Stimulated activated effector memory CD8-positive, alpha-beta T cell treated with anti-CD3 and anti-CD28 coated beads, Interleukin-12 subunit alpha, Interleukin-12 subunit beta, amount 100 ng/mL, for 72 hours (primary cell): ENCODE measurements around the gene MACO1.

Source experiments
- ATAC-seq: fragments of 150-1000 bp; cut with Tn5 transposase; 2 replicates; pipeline ENCODE4 v1.10.0; 2021
- DNase-seq, 2 donors: peaks; one replicate each; pipeline ENCODE4 v3.0.0; 2021 to 2022; ENCODE audit warnings: low spot score in 2 of 2
- H3K27ac Mint-ChIP-seq: one replicate; pipeline ENCODE4 v1.8.0; 2022; ENCODE audit warnings: mild to moderate bottlenecking, mixed read lengths
- H3K36me3 Mint-ChIP-seq: one replicate; pipeline ENCODE4 v1.8.0; 2022; ENCODE audit warnings: mild to moderate bottlenecking, mixed read lengths
- H3K4me1 Mint-ChIP-seq: one replicate; pipeline ENCODE4 v1.8.0; 2022; ENCODE audit warnings: mixed read lengths
- H3K4me3 Mint-ChIP-seq: one replicate; pipeline ENCODE4 v1.8.0; 2022; ENCODE audit warnings: mild to moderate bottlenecking, mixed read lengths
- H3K9me3 Mint-ChIP-seq: one replicate; pipeline ENCODE4 v1.8.0; 2022; ENCODE audit warnings: mixed read lengths

Gene MACO1

DNA sequence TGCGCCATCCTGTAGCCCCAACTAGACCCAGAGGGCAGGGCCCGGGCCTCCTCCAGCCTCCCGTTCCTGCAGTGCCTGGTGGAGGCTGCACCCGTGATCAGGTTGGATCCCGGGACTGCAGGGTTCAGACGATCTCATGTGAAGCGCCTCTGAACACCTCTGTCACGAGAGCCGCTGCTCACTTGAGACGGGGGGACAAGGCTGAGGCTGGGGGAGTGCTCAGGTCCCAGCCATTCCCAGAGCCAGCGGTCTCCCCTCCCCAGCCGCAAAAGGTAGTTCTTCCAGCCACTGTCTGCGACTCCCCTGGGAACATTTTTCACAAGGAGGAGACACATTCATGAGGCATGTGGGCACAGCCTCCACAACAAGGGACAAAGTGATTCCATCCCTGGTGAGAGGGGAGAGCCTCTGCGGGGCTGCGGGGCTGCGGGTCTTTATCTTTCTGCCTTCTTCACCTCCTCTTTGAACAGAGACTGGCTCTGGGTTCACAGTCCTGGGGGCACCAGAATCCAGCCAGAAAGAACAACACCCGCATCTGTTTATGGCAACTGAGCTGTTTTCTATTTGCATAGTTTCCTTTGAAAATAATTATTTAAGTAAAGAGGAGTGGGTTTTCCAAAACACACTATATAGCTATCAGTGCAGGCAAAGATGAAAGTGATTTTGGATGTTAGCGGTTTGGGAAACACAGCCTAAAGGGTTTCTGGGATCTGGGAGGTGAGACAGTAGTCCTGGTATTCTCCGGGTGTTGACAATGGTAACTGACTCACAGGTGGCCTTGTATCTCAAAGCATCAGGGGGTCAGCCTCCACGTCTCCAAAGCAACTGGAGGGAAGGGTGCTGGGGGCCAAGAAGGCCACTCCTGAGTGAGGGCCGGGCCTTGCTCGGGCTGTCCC, 99.7 kb downstream of the MACO1 start:
- DNase-seq (no peak), ATAC-seq (no peak)
- Mint-ChIP-seq H3K27ac (no peak overlapping the region), H3K4me1 (peaks cover 6% of the 10 kb centered on the region), H3K36me3 (no peaks in the 10 kb centered on the region), H3K9me3 (peaks cover under 1% of the 10 kb centered on the region), H3K4me3 (no peak overlapping the region)

DNA sequence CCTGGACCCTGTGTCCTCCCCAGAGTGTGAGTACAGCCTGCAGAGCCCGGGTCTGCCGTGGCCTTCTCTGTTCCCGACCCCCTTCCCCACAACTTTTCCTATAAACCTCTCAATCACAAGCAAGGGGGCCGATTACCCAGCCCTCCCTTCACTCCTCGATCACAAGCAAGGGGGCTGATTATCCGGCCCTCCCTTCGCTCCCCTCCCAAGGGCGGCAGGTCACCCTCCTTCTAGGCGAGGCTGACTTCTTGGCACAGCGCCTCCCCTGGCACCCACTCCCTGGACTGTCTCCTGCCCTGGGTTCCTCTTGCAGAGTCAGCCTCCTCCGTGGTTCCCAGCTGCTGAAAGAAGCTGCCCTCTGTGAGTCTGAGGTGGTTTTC, 100.4 kb downstream of the MACO1 start:
- no peaks in the 10 kb centered on the region for H3K36me3 Mint-ChIP-seq
- H3K27ac Mint-ChIP-seq: no peak overlapping the region
- H3K4me1 Mint-ChIP-seq: peaks cover 6% of the 10 kb centered on the region

DNA sequence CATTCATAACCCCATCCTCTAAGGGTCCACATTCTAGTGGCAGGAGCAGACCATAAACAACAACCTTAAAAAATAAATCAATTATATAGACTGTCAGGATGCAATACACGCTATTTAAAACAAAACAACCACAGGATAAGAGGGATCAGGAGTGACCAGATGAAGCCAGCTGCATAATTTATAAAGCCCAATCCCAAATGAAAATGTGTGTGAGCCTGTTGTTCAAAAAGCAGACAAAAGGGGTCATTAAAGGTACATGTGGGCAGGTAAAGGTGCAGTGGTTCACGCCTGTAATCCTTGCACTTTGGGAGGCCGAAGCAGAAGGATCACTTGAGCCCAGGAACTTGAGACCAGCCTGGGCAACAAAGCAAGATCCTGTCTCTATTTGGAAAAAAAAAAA, 102.3 kb downstream of the MACO1 start:
- ATAC-seq: no peak
- H3K4me1 Mint-ChIP-seq: peaks cover 6% of the 10 kb centered on the region
- H3K9me3 Mint-ChIP-seq: no peaks in the 10 kb centered on the region
- no peaks in the 10 kb centered on the region for H3K36me3 Mint-ChIP-seq
- DNase-seq: no peak
- H3K27ac Mint-ChIP-seq: no peak overlapping the region
- H3K4me3 Mint-ChIP-seq: no peak overlapping the region

More for the DNA sequence above, 100.4 kb downstream of the MACO1 start:
- Mint-ChIP-seq H3K4me3 (no peak overlapping the region), H3K9me3 (no peaks in the 10 kb centered on the region)
- ATAC-seq: no peak
- DNase-seq: no peak

DNA sequence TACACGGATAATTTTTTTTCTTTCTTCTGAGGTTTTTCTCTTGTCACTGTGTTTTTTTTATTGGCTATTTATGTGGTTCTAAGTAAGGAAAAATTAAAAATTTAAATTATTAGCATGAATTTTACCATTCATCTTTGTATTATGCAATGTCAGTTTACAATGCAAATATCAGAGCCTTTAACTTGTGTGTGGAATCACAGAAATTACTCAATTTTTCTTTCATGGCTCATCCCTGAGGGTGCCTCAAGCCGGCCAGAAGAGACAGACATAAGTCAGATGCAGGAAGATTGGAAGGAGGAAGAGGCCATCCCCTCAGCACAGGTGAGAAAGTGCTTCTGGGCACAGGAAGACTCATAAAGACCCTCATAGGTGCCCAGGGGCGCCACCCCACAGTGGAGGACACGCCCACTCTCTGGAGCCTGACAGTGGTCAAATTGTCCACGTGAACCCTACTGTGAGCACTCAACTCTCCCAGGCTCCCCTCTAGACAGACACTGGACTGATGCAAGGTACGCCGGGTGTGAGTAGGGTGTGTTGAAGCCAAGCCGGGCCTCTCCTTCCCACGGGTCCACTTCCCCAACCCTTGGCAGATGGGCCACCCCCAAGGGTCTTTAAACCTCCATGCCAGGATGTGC, 103.2 kb downstream of the MACO1 start:
- ATAC-seq: no peak
- H3K9me3 Mint-ChIP-seq: no peaks in the 10 kb centered on the region
- no peak for DNase-seq
- H3K27ac Mint-ChIP-seq: no peak overlapping the region
- no peaks in the 10 kb centered on the region for H3K36me3 Mint-ChIP-seq
- H3K4me1 Mint-ChIP-seq: peaks cover 11% of the 10 kb centered on the region
- H3K4me3 Mint-ChIP-seq: no peak overlapping the region

DNA sequence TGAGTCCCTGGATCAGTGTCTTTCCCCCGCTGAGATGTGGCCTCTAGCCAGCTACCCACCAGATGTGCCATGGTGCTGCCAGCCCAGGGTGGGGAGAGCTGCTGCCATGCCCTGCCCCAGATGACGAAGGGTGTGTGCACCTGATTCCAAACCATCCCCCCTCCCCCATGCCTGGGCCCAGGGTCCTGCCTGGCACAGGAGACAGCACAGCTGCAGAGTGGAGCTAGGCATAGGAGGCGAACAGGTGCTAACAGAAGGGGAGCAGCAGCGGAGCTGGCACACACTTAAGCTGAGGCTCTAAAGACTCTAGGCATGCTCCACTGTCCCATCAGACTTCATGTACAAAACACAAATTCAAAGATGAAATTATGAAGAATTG, 103.7 kb downstream of the MACO1 start:
- H3K36me3 Mint-ChIP-seq: no peaks in the 10 kb centered on the region
- no peaks in the 10 kb centered on the region for H3K9me3 Mint-ChIP-seq
- H3K4me1 Mint-ChIP-seq: peaks cover 6% of the 10 kb centered on the region
- H3K27ac Mint-ChIP-seq: no peak overlapping the region
- no peak for ATAC-seq
- DNase-seq: no peak
- H3K4me3 Mint-ChIP-seq: no peak overlapping the region

DNA sequence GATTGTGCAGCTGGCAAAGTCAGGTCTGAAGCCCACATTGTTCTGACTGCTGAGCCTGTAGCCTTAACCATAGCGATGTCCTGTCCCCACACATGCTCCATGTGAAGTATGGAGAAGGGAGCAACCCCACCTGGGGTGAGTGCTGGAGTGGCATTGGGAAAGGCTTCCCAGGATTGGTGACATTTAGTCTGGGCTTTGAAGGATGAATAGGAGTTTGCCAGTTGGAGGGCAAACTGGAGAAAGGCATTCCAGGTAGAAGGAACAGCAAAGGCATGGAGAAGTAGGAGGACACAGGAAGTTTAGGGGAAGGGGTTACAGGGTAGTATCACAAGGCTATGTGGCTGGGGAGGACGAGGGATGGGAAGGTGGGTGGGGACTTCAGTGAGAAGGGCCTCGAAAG, 105.4 kb downstream of the MACO1 start:
- Mint-ChIP-seq H3K4me3 (no peak overlapping the region), H3K36me3 (no peaks in the 10 kb centered on the region), H3K9me3 (no peaks in the 10 kb centered on the region), H3K27ac (no peak overlapping the region), H3K4me1 (peaks cover 5% of the 10 kb centered on the region)
- ATAC-seq: no peak
- DNase-seq: no peak

DNA sequence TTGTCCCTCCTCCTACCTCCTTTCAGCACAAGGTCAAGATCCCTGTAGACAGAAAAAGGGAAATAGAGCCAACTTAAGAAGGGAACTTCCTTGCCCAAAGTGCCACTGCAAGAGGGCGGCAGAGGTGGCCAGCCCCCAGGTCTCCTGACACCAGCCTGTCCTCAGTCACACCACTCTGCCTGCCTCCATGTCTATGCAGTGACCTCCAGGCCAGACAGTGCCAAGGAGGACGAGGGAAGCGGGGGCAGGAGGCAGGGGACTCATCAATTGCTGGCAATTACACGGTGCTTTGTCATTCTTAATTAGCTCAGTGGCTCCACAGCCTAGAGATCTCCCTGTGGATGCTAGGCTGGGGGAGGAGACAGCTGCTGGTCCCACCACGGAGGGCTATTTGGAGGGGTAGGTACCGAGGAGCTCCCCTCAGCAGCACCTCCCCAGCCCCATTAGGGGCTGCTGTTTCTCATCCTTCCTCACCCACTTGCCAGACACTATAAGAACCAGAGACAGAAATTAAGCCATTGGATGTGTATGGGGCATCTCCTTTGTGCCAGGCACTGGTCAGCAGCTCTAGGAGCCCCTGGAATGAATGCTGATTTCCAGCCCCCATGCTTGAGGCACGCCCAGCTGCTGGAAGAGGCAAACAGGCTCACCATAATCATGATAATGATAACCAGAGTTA, 106.6 kb downstream of the MACO1 start:
- H3K27ac Mint-ChIP-seq: peak overlapping the region; percentile 27
- H3K4me3 Mint-ChIP-seq: no peak overlapping the region
- DNase-seq: no peak
- ATAC-seq: no peak
- peaks cover 9% of the 10 kb centered on the region for H3K4me1 Mint-ChIP-seq
- H3K36me3 Mint-ChIP-seq: no peaks in the 10 kb centered on the region
- H3K9me3 Mint-ChIP-seq: no peaks in the 10 kb centered on the region

DNA sequence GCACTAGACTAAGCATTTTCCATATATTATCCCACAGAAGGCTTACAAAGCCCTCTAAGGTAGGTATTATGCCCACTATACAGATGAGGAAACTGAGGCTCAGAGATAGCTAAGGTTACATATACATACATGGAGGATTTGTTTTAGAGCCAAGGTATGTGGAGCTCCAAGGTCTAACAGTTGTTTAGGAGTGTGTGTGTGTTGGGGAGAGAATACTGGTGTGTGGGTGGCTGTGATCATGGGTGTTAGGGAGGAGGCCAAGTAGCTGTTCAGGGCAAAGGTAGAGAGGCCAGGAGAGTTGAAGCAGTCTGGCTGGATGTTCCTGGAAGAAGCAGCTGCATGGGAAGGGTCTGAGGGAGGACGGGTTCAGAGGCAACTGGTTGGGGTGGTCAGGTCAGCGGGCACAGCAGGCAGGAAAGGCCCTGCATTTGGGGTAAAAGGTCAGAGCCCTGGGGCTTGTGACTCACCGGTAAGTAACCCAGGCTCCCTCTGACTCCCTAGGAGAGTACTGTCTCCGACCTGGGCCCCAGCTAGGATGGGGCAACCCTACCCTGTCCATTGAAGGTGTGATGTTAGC, 107.6 kb downstream of the MACO1 start:
- DNase-seq (no peak), ATAC-seq (no peak)
- H3K4me1 Mint-ChIP-seq: peaks cover 10% of the 10 kb centered on the region
- H3K36me3 Mint-ChIP-seq: no peaks in the 10 kb centered on the region
- peak overlapping the region; percentile 9 for H3K27ac Mint-ChIP-seq
- H3K9me3 Mint-ChIP-seq: no peaks in the 10 kb centered on the region
- H3K4me3 Mint-ChIP-seq: no peak overlapping the region

DNA sequence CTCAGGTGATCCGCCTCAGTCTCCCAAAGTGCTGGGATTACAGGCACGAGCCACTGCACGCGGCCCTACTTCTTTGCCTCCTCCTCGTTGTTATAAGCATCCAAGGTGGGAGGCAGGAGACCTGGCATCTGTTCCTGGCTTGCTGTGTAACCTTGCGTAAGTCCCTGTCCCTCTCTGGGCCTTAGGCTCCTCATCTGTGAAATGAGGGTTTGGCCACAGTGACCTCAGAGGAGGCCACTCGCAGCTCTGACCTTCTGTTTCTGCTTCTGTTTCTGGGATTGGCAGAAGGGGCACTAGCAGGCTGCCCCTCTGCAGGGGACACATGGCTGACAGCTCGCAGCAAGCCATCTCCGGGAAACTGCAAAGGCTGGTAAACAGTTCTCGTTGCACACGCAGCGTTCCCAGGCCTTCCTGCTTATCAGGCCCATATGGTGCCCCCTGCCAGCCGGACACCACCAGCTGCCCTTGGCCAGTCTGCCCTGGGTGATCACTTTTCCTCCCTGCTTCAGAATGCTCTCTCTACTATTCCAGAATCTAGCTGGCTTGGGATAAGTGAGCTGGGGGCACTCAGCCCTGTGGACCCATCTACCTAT, 110.1 kb downstream of the MACO1 start:
- H3K27ac Mint-ChIP-seq: no peak overlapping the region

DNA sequence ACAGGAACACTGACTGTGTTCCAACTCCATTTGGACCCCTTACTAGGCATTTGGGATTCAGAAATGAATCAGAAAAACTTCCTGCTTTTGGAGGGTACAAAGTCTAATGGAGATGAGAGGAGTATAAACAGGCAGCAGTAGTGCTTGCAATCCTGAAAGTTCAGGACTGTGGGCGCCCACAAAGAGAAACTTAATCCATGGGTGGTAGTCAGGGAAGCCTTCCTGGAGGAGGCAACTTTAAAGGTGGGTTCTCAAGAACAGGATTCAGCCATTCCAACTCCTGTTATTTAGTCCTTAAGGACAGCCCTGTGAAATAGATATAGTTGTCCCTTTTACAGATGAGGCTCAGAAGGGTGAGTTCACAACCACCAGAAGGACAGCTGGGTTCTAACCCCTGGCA, 110.7 kb downstream of the MACO1 start:
- DNase-seq: no peak
- H3K27ac Mint-ChIP-seq: no peak overlapping the region
- no peaks in the 10 kb centered on the region for H3K36me3 Mint-ChIP-seq
- peaks cover 30% of the 10 kb centered on the region for H3K4me1 Mint-ChIP-seq
- no peak overlapping the region for H3K4me3 Mint-ChIP-seq
- ATAC-seq: no peak
- no peaks in the 10 kb centered on the region for H3K9me3 Mint-ChIP-seq

More for the DNA sequence above, 110.1 kb downstream of the MACO1 start:
- DNase-seq: no peak
- H3K36me3 Mint-ChIP-seq: no peaks in the 10 kb centered on the region
- ATAC-seq: no peak
- peaks cover 26% of the 10 kb centered on the region for H3K4me1 Mint-ChIP-seq
- no peak overlapping the region for H3K4me3 Mint-ChIP-seq
- H3K9me3 Mint-ChIP-seq: no peaks in the 10 kb centered on the region

DNA sequence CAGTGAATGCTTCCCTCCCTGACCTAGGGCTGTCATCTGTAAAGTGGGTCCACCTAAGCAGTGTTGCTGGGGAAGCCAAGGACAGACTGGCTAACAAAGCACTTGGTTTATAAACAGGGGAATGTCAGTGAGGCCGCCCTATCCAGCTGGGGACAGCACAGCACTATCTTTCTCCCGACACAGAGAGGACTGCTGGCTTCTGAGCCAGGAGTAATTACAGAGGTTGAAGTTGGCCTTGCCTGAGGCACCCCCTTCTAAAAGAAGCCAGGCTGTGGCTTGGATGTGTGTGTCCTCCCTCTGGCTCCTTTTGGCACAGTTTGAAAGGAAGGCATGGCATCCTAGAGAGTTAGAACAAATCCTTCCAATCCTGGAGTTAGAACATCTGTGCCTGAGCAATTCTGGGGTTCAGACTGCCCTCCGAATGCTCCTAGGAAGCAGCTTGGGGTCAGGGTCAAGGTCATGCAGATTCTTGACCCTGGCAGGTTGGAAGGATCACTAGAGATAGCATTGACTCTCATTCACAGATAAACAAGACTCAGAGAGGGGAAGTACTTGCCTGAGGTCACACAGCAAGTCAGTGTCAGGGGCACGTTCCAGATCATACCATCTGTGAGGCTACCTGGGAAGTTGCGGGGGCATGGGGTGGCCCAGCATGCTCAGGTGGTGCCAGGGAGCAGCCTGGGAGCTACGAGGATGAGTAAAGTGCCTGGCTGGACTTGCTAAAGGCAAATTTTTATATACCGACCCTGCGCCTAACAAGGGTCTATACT, 111.4 kb downstream of the MACO1 start:
- H3K27ac Mint-ChIP-seq: no peak overlapping the region
- no peak for ATAC-seq
- H3K9me3 Mint-ChIP-seq: no peaks in the 10 kb centered on the region
- peak overlapping the region; percentile 75 for H3K4me3 Mint-ChIP-seq
- peaks cover 37% of the 10 kb centered on the region for H3K4me1 Mint-ChIP-seq
- no peaks in the 10 kb centered on the region for H3K36me3 Mint-ChIP-seq
- no peak for DNase-seq

DNA sequence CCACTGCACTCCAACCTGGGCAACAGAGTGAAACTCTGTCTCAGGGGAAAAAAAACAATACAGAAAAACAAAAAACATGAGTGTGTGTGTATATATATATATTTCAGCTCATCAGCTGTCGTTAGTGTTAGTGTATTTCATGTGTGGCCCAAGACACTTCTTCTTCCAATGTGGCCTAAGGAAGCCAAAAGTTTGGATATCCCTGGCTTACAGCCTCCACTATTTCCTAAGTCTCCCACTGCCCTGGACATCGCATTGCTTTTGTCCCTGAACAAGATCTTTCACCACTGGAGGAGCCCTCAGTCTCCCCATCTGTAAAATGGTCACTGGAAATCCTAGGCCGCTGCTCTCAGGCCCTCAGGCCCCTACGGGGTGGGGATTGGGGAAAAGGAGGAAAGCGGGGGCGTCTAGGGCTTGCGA, 112.3 kb downstream of the MACO1 start:
- Mint-ChIP-seq H3K27ac (no peak overlapping the region), H3K9me3 (no peaks in the 10 kb centered on the region), H3K4me3 (peak overlapping the region; percentile 75), H3K36me3 (no peaks in the 10 kb centered on the region), H3K4me1 (peaks cover 44% of the 10 kb centered on the region)
- ATAC-seq: no peak
- DNase-seq: no peak

DNA sequence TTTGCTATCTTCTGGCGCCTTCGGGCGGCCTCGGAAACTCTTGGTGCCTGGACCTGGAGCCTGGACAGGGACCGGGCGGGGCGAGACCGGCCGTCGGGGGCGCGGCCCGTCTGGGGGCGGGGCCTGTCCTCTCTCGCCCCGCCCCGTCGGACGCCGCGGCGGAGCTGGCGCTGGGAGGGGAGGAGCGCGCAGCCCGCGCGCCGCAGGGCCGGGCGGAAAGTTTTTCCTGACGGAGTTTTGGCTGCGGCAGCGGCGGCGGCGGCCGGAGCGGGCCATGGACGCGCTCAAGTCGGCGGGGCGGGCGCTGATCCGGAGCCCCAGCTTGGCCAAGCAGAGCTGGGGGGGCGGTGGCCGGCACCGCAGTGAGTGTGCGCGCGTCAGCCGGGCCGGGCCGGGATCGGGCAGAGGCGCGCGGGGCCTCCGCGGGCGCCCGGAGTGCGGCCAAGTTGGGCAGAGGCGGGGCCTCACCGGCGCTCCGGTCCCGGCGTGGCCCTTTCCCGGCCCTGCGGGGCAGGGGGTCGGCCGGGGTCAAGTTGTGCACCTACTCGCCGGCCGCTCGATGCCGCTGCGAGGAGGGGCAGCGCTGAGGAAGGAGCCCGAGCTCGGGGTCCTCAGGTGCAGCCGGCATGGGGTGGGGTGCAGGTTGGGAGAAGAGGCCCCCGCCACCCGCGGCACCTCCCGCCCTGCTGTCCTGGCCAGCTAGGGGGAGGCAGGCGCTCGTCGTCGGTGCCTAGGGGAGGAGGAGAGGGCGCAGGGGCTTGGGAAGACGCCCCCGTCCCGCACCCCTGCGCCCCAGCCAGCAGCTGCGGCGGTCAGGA, 112.9 kb downstream of the MACO1 start, which contains the start of gene LDLRAP1:
TSS of gene LDLRAP1 (plus strand) at position 182 of the 818 bp plus-strand sequence. CDS start at position 275, 93 bp downstream.
- Mint-ChIP-seq H3K27ac (peak within 1 kb of the TSS; percentile 80), H3K9me3 (no peaks in the 10 kb centered on the region), H3K4me3 (peak within 1 kb of the TSS; percentile 75), H3K4me1 (peaks cover 41% of the 10 kb centered on the region), H3K36me3 (no peaks in the 10 kb centered on the region)
- ATAC-seq (peak; percentile 90), DNase-seq (peak; percentile 76 to 83)
